ENCODE measurements around the gene TMEM243.
A peak's percentile ranks its signal among the peaks of the same experiment; 100 is the strongest.

TMEM243 gene

DNA sequence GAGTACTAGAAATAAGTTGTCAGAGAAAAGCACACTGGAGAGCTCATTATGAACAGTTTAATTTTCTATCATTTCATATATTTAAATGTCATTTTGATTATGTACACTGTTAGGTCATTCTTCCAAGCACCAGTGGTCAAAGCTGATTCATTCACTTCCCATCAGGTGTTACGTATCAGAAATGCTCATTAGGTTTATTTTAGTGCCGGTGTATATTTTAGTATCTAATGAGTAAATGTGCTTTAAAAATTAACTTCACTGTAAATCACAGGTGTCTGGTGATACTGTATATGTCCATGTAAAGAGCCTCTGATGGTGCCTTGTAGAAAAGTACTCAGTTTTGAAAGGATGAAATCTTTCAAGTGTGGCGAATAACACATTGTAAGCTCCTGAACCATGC, 63.7 kb downstream of the TMEM243 start:
- no peak for DNase-seq (ENCODE audit: low spot score)

- no peak for DNase-seq (ENCODE audit: low spot score)
Measured at GRCh38 chr7:87154569-87154968, 65.0 kb downstream of the TMEM243 start.

GRCh38 chr7:87154166-87154565, 65.4 kb downstream of the TMEM243 start:
- no peak for DNase-seq (ENCODE audit: low spot score)

DNA sequence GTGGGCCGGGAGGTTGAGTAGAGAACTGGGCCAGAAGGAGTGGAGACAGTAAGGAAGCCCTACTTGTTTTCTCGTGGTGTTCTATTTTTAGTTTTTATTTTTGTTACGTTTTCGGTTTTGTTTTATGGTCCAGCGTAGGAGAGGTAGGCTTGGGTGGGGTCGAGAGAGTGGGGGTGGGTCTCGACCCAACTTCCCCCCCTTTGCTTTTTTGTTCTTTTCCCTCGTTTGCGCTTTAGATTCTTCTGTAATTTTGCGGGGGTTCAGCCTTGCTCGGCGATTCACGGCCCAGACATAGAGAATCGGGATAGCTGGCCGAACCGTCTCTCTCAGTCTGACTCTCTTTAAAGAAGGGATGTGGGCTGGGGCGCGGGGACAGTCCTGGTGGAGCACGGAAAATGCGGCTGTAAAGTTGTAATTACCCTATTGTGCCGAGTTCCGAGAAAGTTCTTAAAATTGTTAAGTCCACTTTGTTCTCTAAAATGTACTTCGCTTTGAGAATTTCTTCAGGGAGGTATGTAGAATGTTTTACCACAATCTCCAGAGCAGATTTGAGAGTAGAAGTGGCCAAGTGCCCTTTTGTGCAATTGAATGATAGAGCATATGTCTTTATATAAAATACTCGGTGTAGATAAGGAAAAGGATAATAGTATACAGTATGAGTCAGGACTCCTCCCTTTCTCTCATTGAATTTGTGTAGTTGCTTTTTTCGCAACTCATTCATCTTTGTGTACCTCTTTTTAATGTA, 66.5 kb downstream of the TMEM243 start:
- DNase-seq (ENCODE audit: low spot score): peak; percentile 43

DNA sequence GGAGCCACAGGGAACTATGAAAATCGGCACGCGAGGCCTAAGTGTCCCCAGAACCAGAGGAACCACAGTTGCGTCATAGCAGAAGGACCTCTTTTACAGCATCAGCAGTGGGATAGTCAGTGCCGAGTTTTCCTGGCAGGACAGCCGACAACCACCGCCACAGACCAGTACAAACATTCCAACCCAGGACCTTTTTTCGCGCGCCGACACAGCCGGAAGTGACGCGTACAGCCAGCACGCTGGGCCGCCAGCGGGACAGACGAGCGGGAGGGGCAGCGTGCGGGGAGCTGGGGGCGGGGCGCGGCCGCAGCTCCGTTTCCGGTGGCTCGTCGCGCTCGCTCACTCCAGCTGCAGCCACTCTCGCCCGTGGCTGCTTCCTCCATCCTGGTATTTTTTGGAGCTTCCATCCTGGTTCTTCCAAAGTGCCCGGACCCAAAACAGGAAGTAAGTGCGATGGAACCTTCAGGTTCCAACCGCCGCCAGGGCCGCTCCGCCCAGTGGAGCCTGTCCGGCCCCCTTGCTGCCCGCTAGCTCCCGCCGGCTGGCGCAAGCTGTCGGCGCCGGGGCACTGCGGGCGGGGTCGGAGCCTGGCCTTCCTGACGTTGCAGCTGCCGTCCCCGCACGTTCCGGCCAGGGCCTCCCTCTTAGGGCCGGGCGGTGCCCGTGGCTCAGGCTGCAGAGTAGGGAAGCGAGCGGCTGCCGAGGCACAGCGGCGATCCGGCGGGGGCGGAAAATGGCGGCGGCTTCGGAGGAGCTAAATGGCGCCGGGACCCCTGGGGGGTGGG, 67.2 kb downstream of the TMEM243 start, which contains the start of gene DMTF1:
Gene DMTF1, plus strand, starts transcription at position 342 of the 785 bp plus-strand sequence. CDS start 12,489 bp downstream, outside the sequence.
- DNase-seq (ENCODE audit: low spot score): peak; percentile 95

DNA sequence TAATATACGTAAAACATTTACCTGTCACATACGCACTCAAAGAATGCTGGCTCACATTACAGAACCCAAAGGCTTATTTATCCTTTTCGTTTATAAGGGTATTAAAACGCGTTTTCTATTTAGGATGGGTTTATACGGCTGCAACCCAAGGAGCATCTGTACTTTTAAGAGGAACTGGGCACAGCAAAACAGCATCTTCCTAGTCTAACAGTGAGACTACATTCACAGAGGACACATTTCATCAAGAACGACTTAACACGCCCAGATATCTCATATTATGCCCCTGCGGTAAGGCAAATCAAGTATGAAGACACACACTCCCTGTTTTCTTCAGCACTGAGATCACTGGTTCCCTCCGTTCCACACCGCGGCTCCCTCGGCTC, 67.8 kb downstream of the TMEM243 start:
- DNase-seq (ENCODE audit: low spot score): peak; percentile 51

GRCh38 chr7:87151002-87151728, 68.4 kb downstream of the TMEM243 start:
- peak; percentile 11 for DNase-seq (ENCODE audit: low spot score)

- DNase-seq (ENCODE audit: low spot score): peak; percentile 32
Measured at GRCh38 chr7:87148332-87148955, 71.1 kb downstream of the TMEM243 start.

GRCh38 chr7:87147500-87147899, 72.0 kb downstream of the TMEM243 start:
- DNase-seq (ENCODE audit: low spot score): no peak

DNA sequence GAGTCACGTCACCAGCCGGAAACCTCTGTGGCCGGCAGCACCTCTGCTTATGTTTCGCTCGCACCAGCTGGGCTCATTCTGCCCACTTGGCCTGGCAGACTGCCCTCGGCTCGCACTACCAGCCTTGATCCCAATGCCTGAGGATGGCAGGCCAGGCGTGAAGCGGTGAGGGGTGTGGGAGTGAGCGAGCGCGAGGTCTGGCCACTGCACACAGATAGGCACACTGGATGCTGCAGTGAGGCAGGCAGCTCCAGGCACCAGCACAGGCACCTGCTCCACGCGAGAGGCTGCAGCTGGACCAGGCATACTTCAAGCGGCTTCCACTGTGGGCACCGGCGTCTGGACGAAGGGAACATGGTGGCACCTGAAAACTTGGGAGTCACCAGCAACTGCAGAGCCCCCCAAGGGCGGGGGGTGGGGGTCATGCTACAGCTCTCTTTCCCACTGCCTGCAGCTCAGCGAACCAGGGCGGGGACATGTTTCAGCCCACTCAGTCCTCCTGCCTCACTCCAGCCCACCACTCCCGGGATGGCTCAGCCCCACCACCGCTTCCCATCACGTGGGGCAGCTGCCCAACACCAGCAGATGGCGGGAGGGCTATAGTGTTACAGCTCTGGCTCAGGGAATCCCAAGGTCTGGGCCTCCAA, 72.7 kb downstream of the TMEM243 start:
- DNase-seq (ENCODE audit: low spot score): no peak

Data from COLO829 (cell line).